ENCODE results near the gene PIK3CG.
"Not testable (repeated sequence)": the region's sequence is repeated elsewhere in the genome, so short reads cannot be mapped to it uniquely, and the experiment has no call there.

PIK3CG gene

GRCh38 chr7:106865130-106866041 is at the start of gene PIK3CG:
TSS of gene PIK3CG (plus strand) at chr7:106865282. CDS start at chr7:106867562, 2,280 bp downstream.
- in situ Hi-C loops (cut with HindIII; ENCODE audit: low pct_unique_long_range_greater_than_20kb, low sequenced_read_pairs), result no loop called here
- no peak for TF ChIP-seq JUND (IDR thresholded peaks at IDR 0.05; ENCODE audit: low read depth)

GRCh38 chr7:106817098-106817497 is 48.0 kb upstream of the PIK3CG start:
- in situ Hi-C loops (cut with HindIII; ENCODE audit: low pct_unique_long_range_greater_than_20kb, low sequenced_read_pairs), result no loop called here
- DNase-seq (ENCODE audit: low read depth in 1 of 2, low spot score in 1 of 2), result no peak
- no peak for TF ChIP-seq JUND (IDR thresholded peaks at IDR 0.05; ENCODE audit: low read depth)

More at GRCh38 chr7:106865130-106866041, at the start of gene PIK3CG:
- no peak for DNase-seq (ENCODE audit: low read depth in 1 of 2, low spot score in 1 of 2)

GRCh38 chr7:106818736-106819135 is 46.3 kb upstream of the PIK3CG start:
- in situ Hi-C loops (cut with HindIII; ENCODE audit: low pct_unique_long_range_greater_than_20kb, low sequenced_read_pairs), result no loop called here
- TF ChIP-seq JUND (IDR thresholded peaks at IDR 0.05; ENCODE audit: low read depth), result no peak
- no peak for DNase-seq (ENCODE audit: low read depth in 1 of 2, low spot score in 1 of 2)

GRCh38 chr7:106819546-106819945 is 45.5 kb upstream of the PIK3CG start:
- no peak for TF ChIP-seq JUND (IDR thresholded peaks at IDR 0.05; ENCODE audit: low read depth)
- DNase-seq (ENCODE audit: low read depth in 1 of 2, low spot score in 1 of 2), result no peak
- in situ Hi-C loops (cut with HindIII; ENCODE audit: low pct_unique_long_range_greater_than_20kb, low sequenced_read_pairs), result no loop called here

DNA sequence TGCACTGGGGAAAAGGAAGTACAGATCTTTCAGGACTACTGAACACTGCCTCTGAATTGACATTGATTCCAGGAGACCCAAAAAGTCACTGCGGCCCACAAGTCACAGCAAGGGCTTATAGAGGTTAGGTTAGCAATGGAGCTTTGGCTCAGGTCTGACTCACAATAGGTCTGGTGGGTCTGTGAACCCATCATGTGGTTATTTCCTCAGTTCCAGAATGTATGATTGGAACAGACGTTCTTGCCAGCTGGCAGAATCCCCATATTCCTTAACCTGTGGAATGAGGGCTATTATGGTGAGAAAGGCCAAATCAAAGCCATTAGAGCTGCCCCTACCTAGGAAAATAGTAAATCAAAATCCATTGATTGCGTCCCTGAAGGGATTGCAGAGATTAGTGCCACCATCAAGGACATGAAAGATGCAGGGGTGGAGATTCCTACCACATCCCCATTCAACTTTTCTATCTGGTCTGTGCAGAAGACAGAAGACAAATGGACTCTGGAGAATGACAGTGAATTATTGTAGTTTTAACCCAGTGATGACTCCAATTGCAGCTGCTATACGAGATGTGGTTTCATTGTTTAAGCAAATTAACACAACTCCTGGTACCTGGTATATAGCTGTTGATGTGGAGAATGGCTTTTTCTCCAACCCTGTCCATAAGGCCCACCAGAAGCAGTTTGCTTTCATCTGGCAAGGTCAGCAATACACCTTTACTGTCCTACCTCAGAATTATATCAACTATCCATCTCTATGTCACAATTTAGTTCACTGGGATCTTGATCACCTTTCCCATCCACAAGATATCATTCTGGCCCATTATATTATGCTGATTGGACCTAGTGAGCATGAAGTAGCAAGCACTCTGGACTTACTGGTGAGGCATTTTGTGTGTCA is 44.5 kb upstream of the PIK3CG start:
- DNase-seq (ENCODE audit: low read depth in 1 of 2, low spot score in 1 of 2), result no peak
- no peak for TF ChIP-seq JUND (IDR thresholded peaks at IDR 0.05; ENCODE audit: low read depth)
- in situ Hi-C loops (cut with HindIII; ENCODE audit: low pct_unique_long_range_greater_than_20kb, low sequenced_read_pairs), result no loop called here

GRCh38 chr7:106823631-106824030 is 41.5 kb upstream of the PIK3CG start:
- in situ Hi-C loops (cut with HindIII; ENCODE audit: low pct_unique_long_range_greater_than_20kb, low sequenced_read_pairs), result no loop called here
- no peak for TF ChIP-seq JUND (IDR thresholded peaks at IDR 0.05; ENCODE audit: low read depth)
- no peak for DNase-seq (ENCODE audit: low read depth in 1 of 2, low spot score in 1 of 2)

GRCh38 chr7:106824458-106824857 is 40.6 kb upstream of the PIK3CG start:
- in situ Hi-C loops (cut with HindIII; ENCODE audit: low pct_unique_long_range_greater_than_20kb, low sequenced_read_pairs), result no loop called here

GRCh38 chr7:106827626-106828025 is 37.5 kb upstream of the PIK3CG start:
- in situ Hi-C loops (cut with HindIII; ENCODE audit: low pct_unique_long_range_greater_than_20kb, low sequenced_read_pairs), result no loop called here
- DNase-seq (ENCODE audit: low read depth in 1 of 2, low spot score in 1 of 2), result no peak
- no peak for TF ChIP-seq JUND (IDR thresholded peaks at IDR 0.05; ENCODE audit: low read depth)

More at GRCh38 chr7:106824458-106824857, 40.6 kb upstream of the PIK3CG start:
- TF ChIP-seq JUND (IDR thresholded peaks at IDR 0.05; ENCODE audit: low read depth), result no peak
- DNase-seq (ENCODE audit: low read depth in 1 of 2, low spot score in 1 of 2), result no peak

- in situ Hi-C loops (cut with HindIII; ENCODE audit: low pct_unique_long_range_greater_than_20kb, low sequenced_read_pairs), result no loop called here
- no peak for TF ChIP-seq JUND (IDR thresholded peaks at IDR 0.05; ENCODE audit: low read depth)
- no peak for DNase-seq (ENCODE audit: low read depth in 1 of 2, low spot score in 1 of 2)
These were observed 35.6 kb upstream of the PIK3CG start for GRCh38 chr7:106829496-106829895.

DNA sequence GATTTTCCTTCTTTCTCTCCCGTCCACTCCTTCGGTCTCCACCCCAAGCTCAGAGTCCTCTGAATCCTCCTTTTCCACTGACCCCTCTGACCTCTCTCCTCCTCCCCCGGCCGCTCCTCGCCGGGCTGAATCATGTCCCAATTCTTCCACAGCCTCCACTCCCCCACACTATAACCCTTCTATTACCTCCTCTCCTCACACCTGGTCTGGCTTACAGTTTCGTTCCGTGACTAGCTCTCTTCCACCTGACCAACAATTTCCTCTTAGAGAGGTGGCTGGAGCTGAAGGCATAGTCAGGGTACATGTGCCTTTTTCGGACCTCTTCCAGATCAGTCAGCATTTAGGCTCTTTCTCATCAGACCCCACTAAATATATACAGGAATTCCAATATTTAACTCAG is 34.2 kb upstream of the PIK3CG start:
- in situ Hi-C loops (cut with HindIII; ENCODE audit: low pct_unique_long_range_greater_than_20kb, low sequenced_read_pairs); DNase-seq (ENCODE audit: low read depth in 1 of 2, low spot score in 1 of 2): not testable (repeated sequence)

- no peak for TF ChIP-seq JUND (IDR thresholded peaks at IDR 0.05; ENCODE audit: low read depth)
- in situ Hi-C loops (cut with HindIII; ENCODE audit: low pct_unique_long_range_greater_than_20kb, low sequenced_read_pairs), result no loop called here
- DNase-seq (ENCODE audit: low read depth in 1 of 2, low spot score in 1 of 2), result no peak
These were observed 28.3 kb upstream of the PIK3CG start for GRCh38 chr7:106836816-106837215.

DNA sequence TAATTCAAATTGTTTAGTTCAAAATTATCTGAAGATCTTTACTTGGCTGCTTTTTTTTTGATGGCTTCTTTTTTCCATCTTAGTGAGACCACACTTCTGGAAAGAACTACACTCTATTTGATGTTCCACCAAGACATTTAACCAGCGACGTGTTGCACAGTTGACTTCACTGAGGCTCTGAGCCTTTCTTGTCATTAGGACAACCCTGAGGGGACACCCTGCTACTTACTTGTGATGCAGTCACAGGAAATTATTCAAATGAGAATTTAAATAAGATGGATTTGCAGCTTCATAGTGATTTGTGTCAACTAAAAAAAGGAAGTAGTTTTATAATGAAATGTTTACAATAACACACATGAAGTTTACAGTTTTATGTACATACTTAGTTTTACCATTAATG is 25.6 kb upstream of the PIK3CG start:
- DNase-seq (ENCODE audit: low read depth in 1 of 2, low spot score in 1 of 2), result no peak
- in situ Hi-C loops (cut with HindIII; ENCODE audit: low pct_unique_long_range_greater_than_20kb, low sequenced_read_pairs), result no loop called here
- no peak for TF ChIP-seq JUND (IDR thresholded peaks at IDR 0.05; ENCODE audit: low read depth)

- no peak for DNase-seq (ENCODE audit: low read depth in 1 of 2, low spot score in 1 of 2)
- no peak for TF ChIP-seq JUND (IDR thresholded peaks at IDR 0.05; ENCODE audit: low read depth)
- in situ Hi-C loops (cut with HindIII; ENCODE audit: low pct_unique_long_range_greater_than_20kb, low sequenced_read_pairs), result no loop called here
These were observed 24.7 kb upstream of the PIK3CG start for GRCh38 chr7:106840342-106840741.
